ENCODE results near the gene TMEM151B. TPM values are rescaled to one million over a fixed set of nuclear protein-coding genes. Genes with fewer than 3 reads are reported as not detected.

The TMEM151B gene
- total RNA-seq, 3 donors from 2014 or later (not counting 1 experiment from before 2014, with no cell fraction given): not detected

DNA sequence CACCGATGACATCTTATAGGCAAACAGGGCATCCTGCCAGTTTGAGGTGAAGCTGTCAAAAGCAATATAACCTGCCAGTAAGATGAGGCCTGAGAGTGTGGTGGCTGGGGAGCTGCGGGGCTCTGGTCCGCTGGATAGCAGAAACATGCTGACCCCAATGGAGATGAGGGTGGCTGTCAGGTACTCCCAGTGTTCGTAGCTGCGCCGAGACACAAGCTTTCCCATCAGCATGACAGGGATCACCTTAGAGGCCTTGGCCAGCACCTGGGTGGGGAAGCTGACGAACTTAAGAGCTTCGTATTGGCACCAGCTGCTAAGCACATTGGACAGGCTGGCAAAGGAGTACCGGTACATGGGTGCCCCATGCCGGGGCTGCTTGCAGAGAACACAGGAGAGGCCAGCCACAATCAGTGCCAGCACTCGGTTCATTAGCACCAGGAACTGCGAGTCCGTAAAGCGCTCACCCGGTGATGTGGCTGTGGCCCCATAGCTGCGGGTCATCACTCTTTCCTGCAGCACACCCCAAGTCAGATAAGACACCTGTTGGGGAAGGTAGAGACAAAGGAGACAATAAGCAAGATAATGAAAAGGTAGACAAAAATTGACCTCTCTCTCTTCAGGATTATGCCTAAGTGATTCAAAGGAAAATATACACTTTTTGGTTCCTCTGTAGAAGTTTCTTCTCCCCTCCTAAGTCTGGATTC is 15.0 kb upstream of the TMEM151B start:
- 81% methylated on average over 15 of the region's 16 CpGs for WGBS (ENCODE audit: insufficient coverage)
- peaks cover 23% of the 10 kb centered on the region for H3K4me1 ChIP-seq (ENCODE audit: control insufficient read depth, insufficient read depth, low read length)
- no peaks in the 10 kb centered on the region for H3K27me3 Mint-ChIP-seq (ENCODE audit: low read depth in 2 of 2)
- H3K27ac Mint-ChIP-seq: peak overlapping the region; percentile 90 to 97
- peak overlapping the region; percentile 86 for H3K4me3 Mint-ChIP-seq
- no peaks in the 10 kb centered on the region for H3K9me3 Mint-ChIP-seq
- H3K36me3 Mint-ChIP-seq: peaks cover 2% of the 10 kb centered on the region
- peaks cover 62% of the 10 kb centered on the region for H3K36me3 ChIP-seq (ENCODE audit: control insufficient read depth, insufficient read depth, low read length)
- no peak overlapping the region for H3K4me3 ChIP-seq (ENCODE audit: low read length)
- no peaks in the 10 kb centered on the region for H3K9me3 ChIP-seq (ENCODE audit: control insufficient read depth, insufficient read depth, low read length)
- ATAC-seq: no peak
- DNase-seq: peak in 1 of 2 donors; percentile 23
- H3K27me3 ChIP-seq (ENCODE audit: control insufficient read depth, insufficient read depth, low read length): no peaks in the 10 kb centered on the region
- no peak overlapping the region for H3K27ac ChIP-seq (ENCODE audit: low read length)
- TF ChIP-seq, protein P1, sequence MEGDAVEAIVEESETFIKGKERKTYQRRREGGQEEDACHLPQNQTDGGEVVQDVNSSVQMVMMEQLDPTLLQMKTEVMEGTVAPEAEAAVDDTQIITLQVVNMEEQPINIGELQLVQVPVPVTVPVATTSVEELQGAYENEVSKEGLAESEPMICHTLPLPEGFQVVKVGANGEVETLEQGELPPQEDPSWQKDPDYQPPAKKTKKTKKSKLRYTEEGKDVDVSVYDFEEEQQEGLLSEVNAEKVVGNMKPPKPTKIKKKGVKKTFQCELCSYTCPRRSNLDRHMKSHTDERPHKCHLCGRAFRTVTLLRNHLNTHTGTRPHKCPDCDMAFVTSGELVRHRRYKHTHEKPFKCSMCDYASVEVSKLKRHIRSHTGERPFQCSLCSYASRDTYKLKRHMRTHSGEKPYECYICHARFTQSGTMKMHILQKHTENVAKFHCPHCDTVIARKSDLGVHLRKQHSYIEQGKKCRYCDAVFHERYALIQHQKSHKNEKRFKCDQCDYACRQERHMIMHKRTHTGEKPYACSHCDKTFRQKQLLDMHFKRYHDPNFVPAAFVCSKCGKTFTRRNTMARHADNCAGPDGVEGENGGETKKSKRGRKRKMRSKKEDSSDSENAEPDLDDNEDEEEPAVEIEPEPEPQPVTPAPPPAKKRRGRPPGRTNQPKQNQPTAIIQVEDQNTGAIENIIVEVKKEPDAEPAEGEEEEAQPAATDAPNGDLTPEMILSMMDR (IDR thresholded peaks at IDR 0.05): no peak
- H3K4me1 Mint-ChIP-seq: peaks cover 46 to 59% of the 10 kb centered on the region in 2 donors
- intact Hi-C loops (cut with micrococcal nuclease): no loop called here

DNA sequence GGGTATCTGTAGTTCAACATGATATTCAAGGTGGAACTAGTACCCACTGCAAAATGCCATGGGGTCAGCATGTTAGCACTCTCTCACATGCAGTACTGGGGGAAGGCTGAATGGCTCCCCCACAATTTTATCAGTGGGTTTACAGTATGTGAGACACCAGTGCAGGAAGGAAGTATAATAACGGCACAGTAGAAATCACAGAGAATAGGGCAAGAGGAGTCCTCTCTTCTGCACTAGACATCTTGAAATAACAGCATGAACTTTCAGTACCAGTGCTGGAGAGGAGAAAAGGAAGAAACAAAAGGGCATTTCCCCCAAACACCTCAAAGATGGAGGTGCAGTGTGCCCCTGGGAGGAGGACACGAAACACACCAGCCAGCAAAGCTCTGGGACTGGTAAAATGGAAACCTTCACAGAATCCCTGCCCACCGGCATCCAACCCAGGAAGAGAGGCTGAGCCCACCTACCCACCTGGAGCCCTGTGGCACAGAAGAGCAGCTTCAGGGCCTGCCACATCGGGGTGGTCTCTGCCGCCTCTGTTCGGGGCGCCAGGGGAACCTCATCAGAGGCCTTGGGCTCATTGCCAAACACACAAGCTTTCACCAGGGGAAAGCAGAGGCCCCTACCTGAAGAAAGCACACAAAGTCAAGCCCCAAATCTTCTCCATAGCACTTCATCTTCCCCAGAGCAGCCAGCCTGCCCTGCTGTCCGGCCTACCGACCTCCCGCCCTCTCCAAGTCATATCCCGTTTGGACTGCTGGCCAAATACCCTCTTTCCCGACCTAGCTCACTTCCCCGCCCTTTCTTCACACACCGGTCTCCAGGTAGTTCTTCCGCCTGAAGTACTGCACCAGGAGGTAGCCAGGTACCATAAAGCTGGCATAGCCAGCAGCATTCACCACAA is 14.1 kb upstream of the TMEM151B start:
- H3K27ac ChIP-seq (ENCODE audit: low read length): peak overlapping the region; percentile 64
- intact Hi-C loops (cut with micrococcal nuclease): loop anchor here (2.0 kb wide), 1 partner anchor 83 kb away; no protein-coding TSS in a partner anchor
- WGBS (ENCODE audit: insufficient coverage): 24% methylated on average over 15 of the region's 15 CpGs
- no peaks in the 10 kb centered on the region for H3K27me3 ChIP-seq (ENCODE audit: control insufficient read depth, insufficient read depth, low read length)
- Mint-ChIP-seq H3K9me3 (no peaks in the 10 kb centered on the region), H3K4me3 (peak overlapping the region; percentile 86), H3K27ac (peak overlapping the region; percentile 90 to 97), H3K4me1 (peaks cover 45 to 62% of the 10 kb centered on the region in 2 donors), H3K27me3 (ENCODE audit: low read depth in 2 of 2) (no peaks in the 10 kb centered on the region), H3K36me3 (no peaks in the 10 kb centered on the region)
- H3K9me3 ChIP-seq (ENCODE audit: control insufficient read depth, insufficient read depth, low read length): no peaks in the 10 kb centered on the region
- peak overlapping the region; percentile 71 for H3K4me3 ChIP-seq (ENCODE audit: low read length)
- H3K4me1 ChIP-seq (ENCODE audit: control insufficient read depth, insufficient read depth, low read length): peaks cover 23% of the 10 kb centered on the region
- TF ChIP-seq, protein P1 (IDR thresholded peaks at IDR 0.05): no peak
- H3K36me3 ChIP-seq (ENCODE audit: control insufficient read depth, insufficient read depth, low read length): peaks cover 56% of the 10 kb centered on the region
- ATAC-seq (no peak), DNase-seq (peak in 1 of 2 donors; percentile 61)

DNA sequence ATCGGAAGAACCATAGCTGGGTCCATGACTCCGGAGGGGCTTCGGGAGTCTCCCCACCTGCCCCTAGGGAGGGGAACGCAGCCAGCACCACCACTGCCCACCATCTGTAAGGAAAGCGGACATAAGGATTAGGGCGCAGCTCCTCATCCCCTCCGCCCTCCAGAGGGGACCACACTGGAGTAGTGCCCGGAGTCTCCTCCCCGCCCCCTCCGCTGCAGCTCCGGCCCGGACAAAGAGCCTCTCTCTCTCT is 13.6 kb upstream of the TMEM151B start:
- intact Hi-C loops (cut with micrococcal nuclease): loop anchor here (1.0 to 2.0 kb wide), 3 partner anchors 9 to 84 kb away; partner anchors contain the start of genes HSP90AB1 and SLC29A1
- Histone ChIP-seq H3K27me3 (ENCODE audit: control insufficient read depth, insufficient read depth, low read length) (no peaks in the 10 kb centered on the region), H3K4me1 (ENCODE audit: control insufficient read depth, insufficient read depth, low read length) (peaks cover 27% of the 10 kb centered on the region), H3K27ac (ENCODE audit: low read length) (peak overlapping the region; percentile 64), H3K4me3 (ENCODE audit: low read length) (peak overlapping the region; percentile 71), H3K9me3 (ENCODE audit: control insufficient read depth, insufficient read depth, low read length) (no peaks in the 10 kb centered on the region), H3K36me3 (ENCODE audit: control insufficient read depth, insufficient read depth, low read length) (peaks cover 54% of the 10 kb centered on the region)
- DNase-seq (no peak), ATAC-seq (no peak)
- Mint-ChIP-seq H3K4me3 (peak overlapping the region; percentile 86), H3K9me3 (no peaks in the 10 kb centered on the region), H3K27ac (peak overlapping the region; percentile 90 to 97), H3K36me3 (no peaks in the 10 kb centered on the region), H3K4me1 (peaks cover 45 to 63% of the 10 kb centered on the region in 2 donors), H3K27me3 (ENCODE audit: low read depth in 2 of 2) (no peaks in the 10 kb centered on the region)
- WGBS (ENCODE audit: insufficient coverage): 2% methylated on average over 12 of the region's 12 CpGs
- TF ChIP-seq, protein P1 (IDR thresholded peaks at IDR 0.05): no peak

Measured in natural killer cell (primary cell).